GM18526 (cell line): ENCODE measurements around the gene DUSP11.
"Not testable (repeated sequence)": the region's sequence is repeated elsewhere in the genome, so short reads cannot be mapped to it uniquely, and the experiment has no call there.

Experiments
- POLR2A ChIP-seq: IDR thresholded peaks from 3 replicates; pipeline ENCODE4 v1.6.1; 2011; ENCODE audit not compliant: insufficient read length; ENCODE audit errors: extremely low read depth

Gene DUSP11

GRCh38 chr2:73783883-73784282, 4.0 kb upstream of the DUSP11 start, which contains the start of gene C2orf78:
TSS of gene C2orf78 (plus strand) at chr2:73784183. CDS start at chr2:73784310, 127 bp downstream.
- not testable (repeated sequence) for TF ChIP-seq POLR2A

GRCh38 chr2:73780237-73780582, 307 bp upstream of the DUSP11 start:
- no peak for TF ChIP-seq POLR2A

GRCh38 chr2:73776869-73777519, 2.9 kb downstream of the DUSP11 start:
- no peak for TF ChIP-seq POLR2A

- no peak for TF ChIP-seq POLR2A
These were observed 3.5 kb downstream of the DUSP11 start for GRCh38 chr2:73776381-73776780.

GRCh38 chr2:73772819-73773218, 7.1 kb downstream of the DUSP11 start:
- no peak for TF ChIP-seq POLR2A

- no peak for TF ChIP-seq POLR2A
These were observed 9.2 kb downstream of the DUSP11 start for GRCh38 chr2:73770725-73771124.

GRCh38 chr2:73766994-73767393, 12.9 kb downstream of the DUSP11 start:
- TF ChIP-seq POLR2A = no peak

- TF ChIP-seq POLR2A = no peak
These were observed 13.6 kb downstream of the DUSP11 start for GRCh38 chr2:73766349-73766748.

- no peak for TF ChIP-seq POLR2A
These were observed 15.0 kb downstream of the DUSP11 start for GRCh38 chr2:73764945-73765344.

GRCh38 chr2:73762571-73762970, 17.3 kb downstream of the DUSP11 start:
- no peak for TF ChIP-seq POLR2A

GRCh38 chr2:73759904-73760303, 20.0 kb downstream of the DUSP11 start:
- no peak for TF ChIP-seq POLR2A

GRCh38 chr2:73759285-73759764, 20.6 kb downstream of the DUSP11 start:
- no peak for TF ChIP-seq POLR2A

GRCh38 chr2:73749314-73749713, 30.6 kb downstream of the DUSP11 start:
- no peak for TF ChIP-seq POLR2A

- no peak for TF ChIP-seq POLR2A
These were observed 33.1 kb downstream of the DUSP11 start for GRCh38 chr2:73746877-73747208.

- TF ChIP-seq POLR2A = no peak
These were observed 33.7 kb downstream of the DUSP11 start for GRCh38 chr2:73746015-73746876.

GRCh38 chr2:73740767-73741166, 39.1 kb downstream of the DUSP11 start:
- no peak for TF ChIP-seq POLR2A
